PC-9 (cell line): Measurements from ENCODE around the gene CHSY3. TPM values are rescaled to one million over a fixed set of nuclear protein-coding genes. Genes with fewer than 3 reads are reported as not detected.

ENCODE experiments used
- BruUV-seq: library from RNA; stranded (reverse); fragments of 400-500 nt; replicated peaks from 2 replicates; lab custom pipeline; 2021; lab: Mats Ljungman, UMichigan
- CTCF ChIA-PET: fragments of 300-600 bp; sonication (Branson Sonifier 250); formaldehyde crosslinking; loops from one replicate; lab custom pipeline; 2022; ENCODE audit warnings: antibody characterized with exemption; lab: Charles Lee
- POLR2A ChIA-PET: fragments of 300-600 bp; sonication (Branson Sonifier 250); formaldehyde crosslinking; loops from one replicate; lab custom pipeline; 2022; ENCODE audit warnings: antibody characterized with exemption; ENCODE audit not compliant: unreplicated experiment; lab: Charles Lee
- DNase-seq, 2 experiments: peaks; one replicate each; pipeline versions ENCODE4 v3.0.0 to v3.0.0-alpha.2; 2015 to 2022; ENCODE audit warnings: mixed read lengths in 1 of 2
- H2AFZ ChIP-seq: fragments of 200-600 bp; sonication (generic); 2 replicates; pipeline ENCODE4 v1.8.1; 2017; ENCODE audit warnings: antibody characterized with exemption
- H3F3A ChIP-seq: fragments of 200-600 bp; sonication (generic); 2 replicates; pipeline ENCODE4 v1.8.1; 2017; ENCODE audit warnings: antibody characterized with exemption, mild to moderate bottlenecking, low read depth; ENCODE audit not compliant: insufficient read depth
- H3K27ac ChIP-seq: fragments of 200-600 bp; sonication (generic); 2 replicates; pipeline ENCODE4 v1.6.1; 2016; ENCODE audit warnings: mixed run types
- H3K27me3 ChIP-seq: fragments of 200-600 bp; sonication (generic); 2 replicates; pipeline ENCODE4 v1.6.1; 2016; ENCODE audit warnings: low read depth, mixed run types; ENCODE audit not compliant: insufficient read depth
- H3K36me3 ChIP-seq: fragments of 200-600 bp; sonication (generic); 2 replicates; pipeline ENCODE4 v1.6.1; 2016; ENCODE audit warnings: low read depth, mixed run types
- H3K4me1 ChIP-seq: fragments of 200-600 bp; sonication (generic); replicated peaks from 2 replicates; pipeline ENCODE4 v1.6.1; 2016; ENCODE audit warnings: mixed run types; ENCODE audit not compliant: insufficient read depth
- H3K4me2 ChIP-seq: fragments of 200-600 bp; sonication (generic); 2 replicates; pipeline ENCODE4 v1.6.1; 2017; ENCODE audit warnings: mixed run types
- H3K4me3 ChIP-seq: fragments of 200-600 bp; sonication (generic); 2 replicates; pipeline ENCODE4 v1.6.1; 2016; ENCODE audit warnings: mixed run types
- H3K79me2 ChIP-seq: fragments of 200-600 bp; sonication (generic); 2 replicates; pipeline ENCODE4 v1.6.1; 2017; ENCODE audit warnings: low read depth, mixed run types
- H3K9me2 ChIP-seq: fragments of 200-600 bp; sonication (generic); 2 replicates; pipeline ENCODE4 v1.8.1; 2017; ENCODE audit warnings: mild to moderate bottlenecking; ENCODE audit not compliant: insufficient read depth
- H3K9me3 ChIP-seq: fragments of 200-600 bp; sonication (generic); 2 replicates; pipeline ENCODE4 v1.8.1; 2016; ENCODE audit warnings: low read depth; ENCODE audit not compliant: insufficient read depth
- H4K20me1 ChIP-seq: fragments of 200-600 bp; sonication (generic); 2 replicates; pipeline ENCODE4 v1.8.1; 2017; ENCODE audit not compliant: insufficient read depth
- CTCF ChIP-seq: fragments of 200-600 bp; sonication (generic); conservative IDR thresholded peaks from 2 replicates; pipeline ENCODE4 v1.6.1; 2017; ENCODE audit warnings: mixed run types, antibody characterized with exemption, mild to moderate bottlenecking, moderate library complexity
- EZH2 ChIP-seq: fragments of 200-600 bp; sonication (generic); IDR thresholded peaks from 2 replicates; pipeline ENCODE4 v1.8.0; 2017; ENCODE audit warnings: antibody characterized with exemption, low read depth
- intact Hi-C: fragments of 100-400 bp; cut with micrococcal nuclease; formaldehyde crosslinking; loops from one replicate; pipeline ENCODE4 v1.10.0; 2022; ENCODE audit not compliant: unreplicated experiment
- total RNA-seq: library from RNA; stranded (reverse); gene quantifications from 2 replicates; pipeline ENCODE4 v1.2.3, GENCODE V29; 2021

Gene CHSY3
- total RNA-seq, 1 experiment from 2014 or later: 0.17 TPM

- Histone ChIP-seq H2AFZ (no peak overlapping the region), H3K27me3 (no peaks in the 10 kb centered on the region), H3K36me3 (no peaks in the 10 kb centered on the region), H3F3A (no peaks in the 10 kb centered on the region), H3K4me3 (no peak overlapping the region), H3K4me2 (no peak overlapping the region), H3K4me1 (no peaks in the 10 kb centered on the region), H3K9me2 (no peaks in the 10 kb centered on the region), H3K27ac (no peak overlapping the region), H3K9me3 (no peaks in the 10 kb centered on the region), H4K20me1 (no peaks in the 10 kb centered on the region), H3K79me2 (no peaks in the 10 kb centered on the region)
- no TSS peak for BruUV-seq
- CTCF ChIA-PET: no interaction called here
- TF ChIP-seq CTCF (no peak), EZH2 (no peak)
- POLR2A ChIA-PET: no interaction called here
- intact Hi-C loops: no loop called here
- no peak for DNase-seq
These were observed 46.1 kb upstream of the CHSY3 start for GRCh38 chr5:129858131-129858675.

DNA sequence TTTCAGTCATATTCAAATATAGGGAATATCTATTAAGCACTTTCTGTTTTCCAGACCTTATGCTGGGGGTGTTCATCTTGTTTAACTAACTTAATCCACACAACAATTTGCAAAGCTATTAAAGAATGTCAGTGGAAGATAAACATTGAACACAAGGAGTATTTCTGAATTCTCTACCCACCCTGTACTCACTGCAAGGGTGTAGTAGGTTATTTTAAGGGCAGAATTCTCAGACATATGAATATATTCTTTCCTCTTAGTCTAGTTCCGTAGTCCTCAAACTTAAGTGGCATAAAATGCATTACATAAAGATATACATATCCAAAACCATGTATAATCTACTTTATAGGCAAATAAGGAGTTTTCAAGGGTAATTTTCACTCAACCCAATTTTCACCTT is 19.9 kb upstream of the CHSY3 start:
- H3K27me3 ChIP-seq: no peaks in the 10 kb centered on the region
- intact Hi-C loops: no loop called here
- DNase-seq: no peak
- no peaks in the 10 kb centered on the region for H3K4me1 ChIP-seq
- POLR2A ChIA-PET: no interaction called here
- H3F3A ChIP-seq: no peaks in the 10 kb centered on the region
- no peak overlapping the region for H3K4me3 ChIP-seq
- no peak for TF ChIP-seq CTCF
- TF ChIP-seq EZH2: no peak
- no peaks in the 10 kb centered on the region for H3K36me3 ChIP-seq
- CTCF ChIA-PET: no interaction called here
- no peak overlapping the region for H3K27ac ChIP-seq
- no peaks in the 10 kb centered on the region for H3K9me3 ChIP-seq
- H3K4me2 ChIP-seq: no peak overlapping the region
- no peaks in the 10 kb centered on the region for H3K9me2 ChIP-seq
- no peaks in the 10 kb centered on the region for H3K79me2 ChIP-seq
- no peaks in the 10 kb centered on the region for H4K20me1 ChIP-seq
- no TSS peak for BruUV-seq
- no peak overlapping the region for H2AFZ ChIP-seq

- Histone ChIP-seq H3F3A (no peaks in the 10 kb centered on the region), H3K27me3 (peaks cover 10% of the 10 kb centered on the region), H3K27ac (no peak overlapping the region), H2AFZ (no peak overlapping the region), H3K4me1 (no peaks in the 10 kb centered on the region), H3K36me3 (no peaks in the 10 kb centered on the region), H4K20me1 (no peaks in the 10 kb centered on the region), H3K4me2 (no peak overlapping the region), H3K9me3 (no peaks in the 10 kb centered on the region), H3K9me2 (no peaks in the 10 kb centered on the region), H3K79me2 (no peaks in the 10 kb centered on the region), H3K4me3 (no peak overlapping the region)
- no peak for DNase-seq
- intact Hi-C loops: loop anchor here (1.0 kb wide), 1 partner anchor 1518 kb away; no protein-coding TSS in a partner anchor
- no TSS peak for BruUV-seq
- ChIA-PET CTCF (interaction anchor here (0.6 kb wide), 1 partner anchor 191 kb away, joined by 4 read pairs; no protein-coding TSS in a partner anchor), POLR2A (no interaction called here)
- TF ChIP-seq EZH2: no peak
- TF ChIP-seq CTCF: peak; percentile 52; the same call in 1 of the 2 replicates
These were observed 4.8 kb upstream of the CHSY3 start for GRCh38 chr5:129899454-129899853.
